ENCODE results near the gene LRIG1. TPM values are rescaled to one million over a fixed set of nuclear protein-coding genes. Genes with fewer than 3 reads are reported as not detected.

LRIG1 gene
- total RNA-seq, 3 donors from 2014 or later = 66.1 to 227 (median 131) TPM

GRCh38 chr3:66385066-66385465, 115.8 kb downstream of the LRIG1 start:
- Histone ChIP-seq H3K4me1 (peaks cover 0 to 3% of the 10 kb centered on the region in 2 donors), H3K27ac (no peak overlapping the region), H3K27me3 (no peaks in the 10 kb centered on the region), H3K36me3 (peaks cover 25% of the 10 kb centered on the region), H3K9me3 (no peaks in the 10 kb centered on the region), H3K4me3 (no peak overlapping the region)
- TF ChIP-seq CTCF (IDR thresholded peaks at IDR 0.05) (no peak), POLR2AphosphoS5 (IDR thresholded peaks at IDR 0.05) (no peak), POLR2A (IDR thresholded peaks at IDR 0.05) (no peak)
- DNase-seq (ENCODE audit: low spot score in 2 of 2) = no peak
- intact Hi-C loops (cut with DNase I; ENCODE audit: low total_unique reads) = no loop called here

GRCh38 chr3:66383998-66384745, 116.7 kb downstream of the LRIG1 start:
- no peak for TF ChIP-seq POLR2A (IDR thresholded peaks at IDR 0.05)
- TF ChIP-seq CTCF (IDR thresholded peaks at IDR 0.05) = no peak
- TF ChIP-seq POLR2AphosphoS5 (IDR thresholded peaks at IDR 0.05) = no peak
- Histone ChIP-seq H3K4me3 (no peak overlapping the region), H3K27ac (no peak overlapping the region), H3K36me3 (peaks cover 34% of the 10 kb centered on the region), H3K27me3 (no peaks in the 10 kb centered on the region), H3K9me3 (no peaks in the 10 kb centered on the region), H3K4me1 (peaks cover 0 to 3% of the 10 kb centered on the region in 2 donors)
- intact Hi-C loops (cut with DNase I; ENCODE audit: low total_unique reads) = no loop called here
- no peak for DNase-seq (ENCODE audit: low spot score in 2 of 2)

GRCh38 chr3:66383023-66383422, 117.8 kb downstream of the LRIG1 start:
- intact Hi-C loops (cut with DNase I; ENCODE audit: low total_unique reads) = no loop called here
- Histone ChIP-seq H3K4me3 (no peak overlapping the region), H3K27me3 (no peaks in the 10 kb centered on the region), H3K36me3 (peaks cover 37% of the 10 kb centered on the region), H3K27ac (no peak overlapping the region), H3K9me3 (no peaks in the 10 kb centered on the region), H3K4me1 (peaks cover 0 to 3% of the 10 kb centered on the region in 2 donors)
- no peak for TF ChIP-seq POLR2AphosphoS5 (IDR thresholded peaks at IDR 0.05)
- TF ChIP-seq CTCF (IDR thresholded peaks at IDR 0.05) = no peak
- TF ChIP-seq POLR2A (IDR thresholded peaks at IDR 0.05) = no peak
- no peak for DNase-seq (ENCODE audit: low spot score in 2 of 2)

GRCh38 chr3:66382142-66382541, 118.7 kb downstream of the LRIG1 start:
- intact Hi-C loops (cut with DNase I; ENCODE audit: low total_unique reads) = no loop called here
- peaks cover 37% of the 10 kb centered on the region for H3K36me3 ChIP-seq
- no peaks in the 10 kb centered on the region for H3K27me3 ChIP-seq
- peaks cover 0 to 1% of the 10 kb centered on the region in 2 donors for H3K4me1 ChIP-seq
- no peak overlapping the region for H3K4me3 ChIP-seq
- TF ChIP-seq POLR2A (IDR thresholded peaks at IDR 0.05) (no peak), POLR2AphosphoS5 (IDR thresholded peaks at IDR 0.05) (no peak)
- H3K27ac ChIP-seq = no peak overlapping the region
- DNase-seq (ENCODE audit: low spot score in 2 of 2) = no peak
- no peaks in the 10 kb centered on the region for H3K9me3 ChIP-seq

GRCh38 chr3:66381626-66382025, 119.2 kb downstream of the LRIG1 start:
- no peak for DNase-seq (ENCODE audit: low spot score in 2 of 2)
- intact Hi-C loops (cut with DNase I; ENCODE audit: low total_unique reads) = no loop called here
- Histone ChIP-seq H3K27me3 (no peaks in the 10 kb centered on the region), H3K9me3 (no peaks in the 10 kb centered on the region), H3K4me3 (no peak overlapping the region), H3K27ac (no peak overlapping the region), H3K4me1 (no peaks in the 10 kb centered on the region), H3K36me3 (peaks cover 37% of the 10 kb centered on the region)
- no peak for TF ChIP-seq POLR2A (IDR thresholded peaks at IDR 0.05)
- no peak for TF ChIP-seq CTCF (IDR thresholded peaks at IDR 0.05)
- TF ChIP-seq POLR2AphosphoS5 (IDR thresholded peaks at IDR 0.05) = no peak

Data from breast epithelium (tissue), 4 donors.